H1 (cell line): ENCODE measurements around the gene HM13. TPM values are rescaled to one million over a fixed set of nuclear protein-coding genes. Genes with fewer than 3 reads are reported as not detected.
A peak's percentile ranks its signal among the peaks of the same experiment; 100 is the strongest.

Source experiments
- BACH1 ChIP-seq: IDR thresholded peaks from 2 replicates; pipeline ENCODE4 v1.6.1; 2012; ENCODE audit warnings: low read length, improper control_type of control experiment
- EP300 ChIP-seq, 2 experiments: IDR thresholded peaks; 1 replicate in 1 of 2; 2 replicates in 1 of 2; pipeline ENCODE4 v1.6.1; 2011 to 2012; ENCODE audit warnings: low read depth in 2 of 2, low read length in 2 of 2, mild to moderate bottlenecking in 2 of 2, borderline replicate concordance in 1 of 2, inconsistent platforms in 1 of 2, moderate library complexity in 1 of 2
- POLR2AphosphoS5 ChIP-seq: IDR thresholded peaks from 2 replicates; pipeline ENCODE4 v1.6.1; 2011; ENCODE audit warnings: low read depth, low read length
- TBP ChIP-seq: IDR thresholded peaks from 2 replicates; pipeline ENCODE4 v1.6.1; 2011; ENCODE audit warnings: low read depth, low read length, improper control_type of control experiment
- YY1 ChIP-seq: IDR thresholded peaks from 2 replicates; pipeline ENCODE4 v1.6.1; 2011; ENCODE audit warnings: low read depth, mild to moderate bottlenecking, low read length
- polyA plus RNA-seq, 7 experiments: library from polyadenylated mRNA; depleted of rRNA in 3 of 7; stranded (reverse) in 5 of 7; unstranded in 2 of 7; fragments of >200 nt in 5 of 7; fragments of 200-250 nt in 2 of 7; gene quantifications; 1 replicate in 5 of 7; 2 replicates in 1 of 7; 4 replicates in 1 of 7; pipeline versions ENCODE4 v1.2.1 to v1.2.3, GENCODE V29; 2011 to 2013; ENCODE audit warnings: missing spikeins in 2 of 7, mixed read lengths in 2 of 7
- total RNA-seq: library from RNA; stranded (reverse); fragmentation: NEBNext Ultra II Directional; extraction: Animal tissue kit (Norgen Biotek cat#: 25700); gene quantifications from 2 replicates; pipeline ENCODE4 v1.2.1, GENCODE V29; 2021
- TF ChIP-seq, protein P1 (sequence below): IDR thresholded peaks from 2 replicates; pipeline ENCODE4 v1.6.1; 2012; ENCODE audit warnings: inconsistent platforms

Gene HM13
- total and polyA plus RNA-seq, 2 of the 8 experiments (the other 6 are each of a cell fraction or from before 2014, with no cell fraction given), result 118 to 183 TPM

DNA sequence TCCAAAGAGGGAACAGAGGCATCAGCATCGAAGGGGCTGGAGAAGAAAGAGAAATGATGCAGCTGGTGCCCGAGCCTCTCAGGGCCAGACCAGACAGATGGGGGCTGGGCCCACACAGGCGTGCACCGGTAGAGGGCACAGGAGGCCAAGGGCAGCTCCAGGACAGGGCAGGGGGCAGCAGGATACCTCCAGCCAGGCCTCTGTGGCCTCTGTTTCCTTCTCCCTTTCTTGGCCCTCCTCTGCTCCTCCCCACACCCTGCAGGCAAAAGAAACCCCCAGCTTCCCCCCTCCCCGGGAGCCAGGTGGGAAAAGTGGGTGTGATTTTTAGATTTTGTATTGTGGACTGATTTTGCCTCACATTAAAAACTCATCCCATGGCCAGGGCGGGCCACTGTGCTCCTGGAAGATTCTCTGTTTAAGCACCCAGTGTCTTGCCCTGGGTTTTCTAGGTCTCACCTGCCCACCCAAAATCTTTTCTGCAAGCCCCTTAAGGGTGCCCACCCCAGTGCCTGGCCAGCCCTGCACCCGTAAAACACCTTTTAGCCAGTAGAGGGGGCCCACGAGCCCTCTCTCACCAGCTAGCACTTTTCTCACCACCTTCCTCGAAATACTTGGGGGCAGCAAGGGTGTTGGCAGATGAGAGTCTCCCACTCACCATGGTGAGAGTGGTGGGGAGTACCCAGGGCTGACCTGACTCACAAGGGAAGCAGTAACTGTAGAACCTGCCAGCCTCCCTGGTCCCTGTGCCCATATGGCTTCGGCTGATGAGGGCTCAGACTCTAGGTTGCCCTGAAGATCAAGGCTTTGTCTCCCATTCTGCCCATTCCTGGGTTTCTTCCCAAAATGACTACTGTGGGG is 55.1 kb downstream of the HM13 start (continued):
- 0 out of 2 replicates have a peak, but pooled peaks have one; percentile 23 for TF ChIP-seq BACH1
- TF ChIP-seq TBP, result 0 out of 2 replicates have a peak, but pooled peaks have one; percentile 19
- 0 out of 2 replicates have a peak, but pooled peaks have one; percentile 30 for TF ChIP-seq YY1
- TF ChIP-seq EP300 (IDR thresholded peaks at IDR 0.05; ENCODE audit: borderline replicate concordance in 1 of 2, low read depth in 2 of 2, low read length in 2 of 2), result 0 out of 3 replicates have a peak, but pooled peaks of 1 of the 2 experiments have one; percentile 24
- TF ChIP-seq POLR2AphosphoS5, result peak; percentile 32; the same call in 1 of the 2 replicates
- TF ChIP-seq, protein P1, sequence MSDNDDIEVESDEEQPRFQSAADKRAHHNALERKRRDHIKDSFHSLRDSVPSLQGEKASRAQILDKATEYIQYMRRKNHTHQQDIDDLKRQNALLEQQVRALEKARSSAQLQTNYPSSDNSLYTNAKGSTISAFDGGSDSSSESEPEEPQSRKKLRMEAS, result 0 out of 2 replicates have a peak, but pooled peaks have one; percentile 14
